Stimulated activated CD4-positive, alpha-beta T cell treated with anti-CD3 and anti-CD28 coated beads, Interleukin-12 subunit alpha, Interleukin-12 subunit beta, amount 100 ng/mL, for 48 hours (primary cell): ENCODE results near the gene ACTN3.
"Not testable (repeated sequence)": the region's sequence is repeated elsewhere in the genome, so short reads cannot be mapped to it uniquely, and the experiment has no call there.

ENCODE experiments used
- DNase-seq, 3 donors: peaks; one replicate each; pipeline ENCODE4 v3.0.0-alpha.2; 2020; ENCODE audit warnings: low read depth in 2 of 3, low spot score in 1 of 3

ACTN3 gene

DNA sequence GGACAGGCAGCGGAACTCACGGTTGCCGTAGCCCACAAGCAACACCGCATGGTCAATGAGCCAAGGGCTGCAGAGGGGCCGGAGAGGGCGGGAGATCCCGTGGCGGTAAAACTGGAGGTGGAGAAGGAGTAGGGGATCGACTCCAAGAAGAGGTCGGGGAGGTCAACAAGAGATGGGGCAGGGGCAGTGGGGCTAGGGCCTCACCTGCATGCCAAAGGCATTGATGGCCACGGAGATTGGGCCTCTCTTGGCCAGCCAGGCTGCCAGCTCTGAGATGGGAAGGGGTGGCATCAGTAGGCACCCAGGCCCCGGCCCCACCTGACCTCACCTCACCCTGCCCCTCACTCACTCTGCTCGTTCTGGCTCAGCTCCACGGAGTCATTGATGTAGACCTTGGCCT is 17.8 kb downstream of the ACTN3 start:
- DNase-seq, result no peak

DNA sequence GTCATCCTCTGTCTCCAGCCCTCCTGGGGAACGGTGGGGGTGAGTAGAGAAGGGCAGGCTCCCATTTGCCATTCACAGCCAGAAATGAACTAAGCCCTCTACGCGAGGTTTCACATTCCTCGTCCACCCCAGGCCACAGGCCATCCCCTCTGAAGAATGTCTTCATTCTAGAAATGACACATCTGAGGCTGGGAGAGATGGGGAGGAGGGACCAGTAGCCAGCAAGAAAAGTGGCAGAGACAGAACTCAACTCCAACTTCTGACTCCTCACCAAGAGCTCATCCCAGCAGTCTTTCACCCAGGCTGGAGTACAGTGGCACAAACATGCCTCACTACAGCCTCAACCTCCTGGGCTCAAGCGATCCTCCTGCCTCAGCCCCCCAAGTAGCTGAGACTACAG is 18.3 kb downstream of the ACTN3 start:
- DNase-seq, result no peak

GRCh38 chr11:66566221-66566620 is 19.5 kb downstream of the ACTN3 start:
- no peak for DNase-seq

DNA sequence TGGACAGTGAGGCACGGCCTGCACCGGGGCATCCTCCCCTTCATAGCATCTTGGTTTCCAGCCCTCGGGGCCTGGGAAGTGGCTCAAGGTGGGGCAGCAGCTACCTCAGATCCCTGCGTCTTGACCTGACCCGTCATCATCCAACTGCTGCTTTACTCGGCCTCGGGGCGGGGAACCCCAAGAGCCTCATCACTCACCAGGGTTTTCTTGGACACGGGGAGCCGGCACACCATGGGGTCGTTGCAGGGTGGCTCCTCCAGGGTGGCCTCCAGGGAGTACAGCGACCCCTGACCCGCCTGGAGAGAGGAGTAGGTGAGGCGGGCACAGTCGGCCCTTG is 21.1 kb downstream of the ACTN3 start:
- DNase-seq, result no peak

GRCh38 chr11:66568124-66568916 is 21.6 kb downstream of the ACTN3 start, which contains the start of gene CTSF:
Gene CTSF, minus strand, starts transcription at chr11:66568606. Its CDS starts 120 bp downstream, at chr11:66568486.
- peak; percentile 35 to 68 (median 50) for DNase-seq

- DNase-seq, result no peak
Observed at GRCh38 chr11:66569076-66569475, 22.4 kb downstream of the ACTN3 start.

DNA sequence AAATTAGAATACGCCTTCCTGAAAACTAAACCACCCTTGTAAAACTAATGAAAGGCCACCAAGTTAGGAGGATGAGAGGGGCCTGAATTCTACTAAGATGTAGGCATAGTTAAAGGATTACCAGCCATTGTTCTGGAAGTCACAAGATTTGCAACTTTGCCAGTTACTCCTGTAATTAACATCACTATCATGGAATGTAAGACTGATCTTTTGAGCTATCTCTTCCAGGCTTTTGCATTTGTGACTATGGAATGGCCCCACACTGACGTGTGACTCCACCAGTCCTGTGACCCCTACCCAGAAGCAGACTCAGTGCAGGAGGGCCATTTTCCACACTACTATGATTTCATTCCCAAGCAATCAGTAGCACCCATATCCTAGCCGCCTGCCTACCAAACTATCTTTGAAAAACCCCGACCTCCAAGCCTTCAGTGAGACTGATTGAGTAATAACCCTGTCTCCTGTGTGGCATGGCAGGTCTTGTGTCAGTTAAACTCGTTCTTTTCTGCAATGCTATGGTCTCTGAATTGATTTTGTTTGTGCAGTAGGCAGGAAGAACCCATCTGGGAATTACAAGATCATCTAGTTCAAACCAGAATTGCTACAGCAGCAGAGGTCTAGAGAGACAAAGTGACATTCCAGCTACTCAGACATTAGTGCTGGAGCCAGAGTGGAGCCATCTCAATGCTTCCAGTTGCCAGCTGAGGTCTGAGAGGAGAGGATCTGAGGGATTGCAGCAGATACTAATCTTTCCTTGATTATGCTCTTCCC is 23.6 kb downstream of the ACTN3 start:
- no peak for DNase-seq

- DNase-seq, result no peak
Observed at GRCh38 chr11:66570850-66571180, 24.1 kb downstream of the ACTN3 start.

DNA sequence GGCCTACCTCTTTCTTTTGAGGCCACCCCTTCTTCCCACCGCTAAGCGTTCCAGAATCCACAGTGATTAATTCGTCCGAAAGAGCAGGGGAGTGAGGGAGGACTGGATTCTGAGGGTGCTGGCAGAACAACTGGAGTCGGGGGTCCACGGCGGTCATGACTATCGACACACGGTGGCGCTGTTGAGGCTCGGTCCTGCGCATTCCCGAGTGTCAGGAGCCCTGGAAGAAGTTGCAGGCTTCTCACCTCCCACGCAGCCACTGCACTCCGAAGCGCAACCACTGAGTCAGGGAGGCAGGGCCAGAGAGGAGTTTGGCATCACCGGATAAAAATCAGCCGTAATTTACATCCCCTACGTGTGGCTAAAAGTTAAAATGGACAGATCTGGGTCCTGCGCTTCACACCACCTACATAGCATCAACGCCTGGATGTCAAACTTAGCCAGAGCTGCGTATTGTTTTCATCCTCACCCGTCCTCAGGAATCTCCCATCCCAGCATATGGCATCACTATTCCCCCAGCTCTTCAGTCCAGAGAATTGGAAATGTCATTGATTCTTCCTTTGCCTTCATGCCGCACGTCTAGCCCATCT is 32.4 kb downstream of the ACTN3 start:
- DNase-seq, result peak; percentile 74 to 87 (median 81)

- DNase-seq, result no peak
Observed at GRCh38 chr11:66580803-66581202, 34.1 kb downstream of the ACTN3 start.

- no peak for DNase-seq
Observed at GRCh38 chr11:66581261-66581660, 34.6 kb downstream of the ACTN3 start.

- DNase-seq, result not testable (repeated sequence)
Observed at GRCh38 chr11:66582565-66583147, 36.0 kb downstream of the ACTN3 start.

GRCh38 chr11:66585447-66585846 is 38.7 kb downstream of the ACTN3 start:
- not testable (repeated sequence) for DNase-seq

DNA sequence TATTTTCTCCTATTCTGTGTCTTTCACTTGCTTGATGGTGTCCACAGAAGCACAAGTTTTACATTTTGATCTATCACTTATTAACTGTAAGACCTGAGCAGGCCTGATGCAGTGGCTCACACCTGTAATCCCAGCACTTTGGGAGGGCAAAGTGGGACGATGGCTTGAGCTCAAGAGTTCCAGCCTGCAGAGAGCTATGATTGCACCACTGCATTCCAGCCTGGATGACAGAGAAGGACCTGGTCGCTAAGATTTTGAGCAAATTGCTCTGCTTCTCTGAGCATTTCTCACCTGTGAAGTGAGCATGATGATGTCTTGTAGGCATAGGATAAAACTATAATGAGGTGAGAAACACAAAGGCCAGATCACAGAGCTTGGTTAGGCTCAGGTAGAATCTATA is 39.4 kb downstream of the ACTN3 start:
- no peak for DNase-seq

- DNase-seq, result not testable (repeated sequence)
Observed at GRCh38 chr11:66589315-66589714, 42.6 kb downstream of the ACTN3 start.

- DNase-seq, result no peak
Observed at GRCh38 chr11:66589996-66590675, 43.4 kb downstream of the ACTN3 start.

DNA sequence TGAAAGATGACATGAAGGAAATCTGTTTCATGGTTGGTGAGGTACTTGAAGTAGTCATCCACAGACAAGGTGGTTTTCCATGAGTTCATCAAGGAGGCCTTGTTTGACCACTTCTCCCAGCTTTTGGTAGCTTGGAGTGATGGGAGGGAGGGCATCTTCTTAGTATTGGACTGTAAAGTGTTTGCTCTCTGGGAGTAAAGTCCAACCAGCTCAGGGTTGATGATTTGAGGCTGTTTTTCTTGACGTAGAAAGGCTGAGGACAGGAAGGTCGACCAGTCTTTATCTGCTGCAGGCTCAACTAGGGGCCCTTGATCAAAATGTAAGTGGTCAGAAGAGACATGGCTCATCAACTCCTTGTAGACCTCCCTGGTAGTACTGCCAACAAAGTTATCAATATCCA is 44.5 kb downstream of the ACTN3 start:
- no peak for DNase-seq

DNA sequence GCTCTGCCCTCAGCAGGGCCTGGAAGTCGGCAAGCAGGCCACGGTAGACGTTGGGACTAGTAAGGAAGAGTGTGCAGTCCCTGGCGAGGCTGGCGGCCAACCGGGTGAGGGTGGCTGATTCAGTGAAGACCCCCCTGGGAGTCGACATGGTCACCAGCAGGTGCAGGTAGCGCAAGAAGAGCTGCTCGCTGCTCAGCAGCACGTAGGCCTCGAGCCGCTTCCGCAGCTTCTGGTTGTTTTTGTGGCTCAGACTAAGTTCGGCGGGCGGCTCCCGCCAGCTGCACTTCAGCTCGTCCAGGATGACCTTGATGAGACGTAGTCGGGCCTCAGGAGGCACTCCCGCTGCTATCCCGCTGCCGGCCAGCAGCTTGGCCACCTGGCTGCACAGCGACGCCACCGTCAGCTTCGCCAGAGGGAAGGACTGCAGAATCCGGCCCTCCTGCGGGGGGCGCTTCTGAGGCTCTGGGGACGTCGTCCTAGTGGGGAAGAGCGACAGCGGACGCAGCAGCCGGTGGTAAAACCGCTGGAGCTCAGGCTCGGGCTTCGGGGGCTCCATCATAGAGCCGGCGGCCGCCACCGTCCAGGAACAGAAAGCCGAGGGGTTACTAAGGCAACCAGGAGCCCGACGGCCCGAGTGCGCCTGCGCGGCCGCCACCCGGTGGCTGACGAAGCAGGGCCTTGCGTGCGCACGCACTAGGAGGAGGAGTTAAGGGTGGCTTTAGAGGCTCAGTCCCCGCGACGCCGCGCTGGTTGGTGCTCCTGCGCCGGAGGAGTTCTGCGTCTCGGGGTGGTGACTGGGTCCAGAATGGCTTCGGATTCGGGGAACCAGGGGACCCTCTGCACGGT is 46.0 kb downstream of the ACTN3 start, which contains the start of the genes CCDC87 and CCS:
TSS of gene CCDC87 (minus strand) at position 607 of the 846 bp plus-strand sequence. CDS start at position 559, 48 bp downstream.
TSS of gene CCS (plus strand) at position 729 of the 846 bp plus-strand sequence. CDS start at position 806, 77 bp downstream.
- DNase-seq, result peak; percentile 96 to 99 (median 97)

DNA sequence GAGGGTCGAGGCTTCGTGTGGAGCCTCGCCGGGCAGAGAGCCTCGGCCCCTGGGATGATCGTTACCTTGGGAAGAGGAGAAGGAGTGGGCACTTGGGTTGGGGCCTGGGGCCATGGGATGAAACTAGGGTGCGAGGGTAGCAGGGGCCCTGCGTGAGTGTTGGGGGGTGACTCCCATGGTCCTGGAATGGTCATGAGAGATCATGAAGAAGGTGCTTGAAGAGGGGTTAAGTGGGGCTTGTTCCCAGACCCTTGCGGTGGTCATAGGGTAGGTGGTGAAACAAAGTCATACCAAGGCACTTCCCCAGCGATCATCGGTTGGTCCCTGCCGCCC is 46.6 kb downstream of the ACTN3 start:
- no peak for DNase-seq

DNA sequence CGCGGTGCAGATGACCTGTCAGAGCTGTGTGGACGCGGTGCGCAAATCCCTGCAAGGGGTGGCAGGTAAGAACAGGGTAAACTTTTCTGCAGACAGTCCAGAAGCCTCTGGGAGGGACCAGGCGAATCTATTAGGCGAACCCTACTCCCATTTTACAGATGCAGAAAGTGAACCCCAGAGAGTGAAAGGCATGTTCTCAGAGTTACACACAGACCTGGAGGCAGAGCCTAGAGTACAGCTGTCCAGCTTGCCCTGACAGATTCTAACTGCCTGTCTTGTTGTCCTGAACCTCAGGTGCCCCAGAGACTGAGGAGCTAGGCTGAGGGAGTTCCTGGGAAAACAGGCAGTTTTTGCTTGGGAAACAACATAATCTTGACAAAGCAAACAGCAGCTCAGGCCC is 46.9 kb downstream of the ACTN3 start:
- DNase-seq, result no peak
